Measurements from ENCODE around the gene UBE2H.

DNA sequence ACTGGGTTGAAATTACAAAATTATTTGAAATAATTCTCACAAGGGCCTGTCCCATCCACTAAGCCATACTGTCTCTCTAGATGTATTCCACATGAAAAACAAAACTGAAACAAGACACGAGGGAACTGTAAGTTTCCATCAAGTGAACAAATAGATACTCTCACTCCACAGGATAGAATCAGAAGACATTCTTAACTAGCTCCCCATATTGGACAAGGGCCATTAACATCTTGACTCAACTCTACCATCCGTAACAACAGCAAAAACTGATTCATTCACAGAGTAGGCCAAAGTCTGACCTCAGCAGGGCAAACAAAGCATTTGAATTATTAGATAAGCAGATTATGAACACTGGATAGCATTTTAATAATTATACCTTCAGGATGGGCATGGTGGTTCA lies 29.1 kb downstream of the UBE2H start:
- TF ChIP-seq, protein P1, sequence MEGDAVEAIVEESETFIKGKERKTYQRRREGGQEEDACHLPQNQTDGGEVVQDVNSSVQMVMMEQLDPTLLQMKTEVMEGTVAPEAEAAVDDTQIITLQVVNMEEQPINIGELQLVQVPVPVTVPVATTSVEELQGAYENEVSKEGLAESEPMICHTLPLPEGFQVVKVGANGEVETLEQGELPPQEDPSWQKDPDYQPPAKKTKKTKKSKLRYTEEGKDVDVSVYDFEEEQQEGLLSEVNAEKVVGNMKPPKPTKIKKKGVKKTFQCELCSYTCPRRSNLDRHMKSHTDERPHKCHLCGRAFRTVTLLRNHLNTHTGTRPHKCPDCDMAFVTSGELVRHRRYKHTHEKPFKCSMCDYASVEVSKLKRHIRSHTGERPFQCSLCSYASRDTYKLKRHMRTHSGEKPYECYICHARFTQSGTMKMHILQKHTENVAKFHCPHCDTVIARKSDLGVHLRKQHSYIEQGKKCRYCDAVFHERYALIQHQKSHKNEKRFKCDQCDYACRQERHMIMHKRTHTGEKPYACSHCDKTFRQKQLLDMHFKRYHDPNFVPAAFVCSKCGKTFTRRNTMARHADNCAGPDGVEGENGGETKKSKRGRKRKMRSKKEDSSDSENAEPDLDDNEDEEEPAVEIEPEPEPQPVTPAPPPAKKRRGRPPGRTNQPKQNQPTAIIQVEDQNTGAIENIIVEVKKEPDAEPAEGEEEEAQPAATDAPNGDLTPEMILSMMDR (IDR thresholded peaks at IDR 0.05): no peak
- no peak for TF ChIP-seq POLR2A (IDR thresholded peaks at IDR 0.05; ENCODE audit: low read depth)
